Neuronal stem cell (in vitro differentiated cells): Measurements from ENCODE around the gene TUBGCP2.

Source experiments
- DNase-seq: peaks from one replicate; pipeline ENCODE4 v3.0.0-alpha.2; 2013; ENCODE audit warnings: low spot score
- H2AFZ ChIP-seq: one replicate; pipeline ENCODE4 v1.6.1; 2013; ENCODE audit warnings: mild to moderate bottlenecking, low read length, inconsistent platforms
- H2AK5ac ChIP-seq: 2 replicates; pipeline ENCODE4 v1.6.1; 2013; ENCODE audit warnings: low read depth, mild to moderate bottlenecking, inconsistent platforms, low read length, moderate library complexity, mixed read lengths
- H2BK120ac ChIP-seq: 2 replicates; pipeline ENCODE4 v1.6.1; 2013; ENCODE audit warnings: low read depth, mild to moderate bottlenecking, inconsistent platforms, low read length, moderate library complexity, mixed read lengths
- H2BK12ac ChIP-seq: one replicate; pipeline ENCODE4 v1.6.1; 2013; ENCODE audit warnings: low read length, inconsistent platforms
- H2BK15ac ChIP-seq: 2 replicates; pipeline ENCODE4 v1.6.1; 2013; ENCODE audit warnings: mild to moderate bottlenecking, low read length, inconsistent platforms, mixed read lengths
- H2BK5ac ChIP-seq: one replicate; pipeline ENCODE4 v1.6.1; 2013; ENCODE audit warnings: inconsistent platforms, mild to moderate bottlenecking, low read length, moderate library complexity
- H3K14ac ChIP-seq: one replicate; pipeline ENCODE4 v1.6.1; 2013; ENCODE audit warnings: low read length, inconsistent platforms
- H3K18ac ChIP-seq: 2 replicates; pipeline ENCODE4 v1.6.1; 2013; ENCODE audit warnings: low read length, inconsistent platforms
- H3K23ac ChIP-seq: 2 replicates; pipeline ENCODE4 v1.6.1; 2013; ENCODE audit warnings: low read depth, mild to moderate bottlenecking, mixed read lengths, low read length, inconsistent platforms; ENCODE audit not compliant: poor library complexity
- H3K27ac ChIP-seq: replicated peaks from 3 replicates; pipeline ENCODE4 v1.5.1; 2013; ENCODE audit warnings: low read length, inconsistent platforms
- H3K27me3 ChIP-seq, 3 experiments: 2 replicates each; pipeline ENCODE4 v1.6.1; 2013; ENCODE audit warnings: low read length in 3 of 3, mild to moderate bottlenecking in 2 of 3, inconsistent platforms in 1 of 3, low read depth in 1 of 3, mixed read lengths in 1 of 3, moderate library complexity in 1 of 3; ENCODE audit not compliant: control insufficient read depth in 3 of 3, insufficient read depth in 3 of 3
- H3K36me3 ChIP-seq, 2 donors: replicated peaks in 1 of 2; 2 replicates each; pipeline ENCODE4 v1.6.1; 2013; ENCODE audit warnings: low read length in 2 of 2; ENCODE audit not compliant: control insufficient read depth in 2 of 2, insufficient read depth in 2 of 2
- H3K4ac ChIP-seq: 2 replicates; pipeline ENCODE4 v1.6.1; 2013; ENCODE audit warnings: inconsistent platforms, mild to moderate bottlenecking, low read length, moderate library complexity
- H3K4me1 ChIP-seq, 2 donors: 1 replicate in 1 of 2; 2 replicates in 1 of 2; pipeline ENCODE4 v1.6.1; 2013; ENCODE audit warnings: low read length in 2 of 2, low read depth in 1 of 2; ENCODE audit not compliant: control insufficient read depth in 2 of 2, insufficient read depth in 1 of 2
- H3K4me2 ChIP-seq: one replicate; pipeline ENCODE4 v1.6.1; 2013; ENCODE audit warnings: mild to moderate bottlenecking, low read length, inconsistent platforms; ENCODE audit not compliant: insufficient read depth, poor library complexity, severe bottlenecking
- H3K4me3 ChIP-seq, 2 donors: 2 replicates each; pipeline ENCODE4 v1.5.1; 2013; ENCODE audit warnings: low read length in 2 of 2, mild to moderate bottlenecking in 2 of 2, inconsistent platforms in 1 of 2, moderate library complexity in 1 of 2
- H3K79me1 ChIP-seq: one replicate; pipeline ENCODE4 v1.6.1; 2013; ENCODE audit warnings: low read depth, mild to moderate bottlenecking, inconsistent platforms, low read length, moderate library complexity
- H3K9ac ChIP-seq: one replicate; pipeline ENCODE4 v1.6.1; 2013; ENCODE audit warnings: mild to moderate bottlenecking, low read depth, low read length, inconsistent platforms; ENCODE audit not compliant: poor library complexity
- H3K9me3 ChIP-seq, 2 donors: replicated peaks in 1 of 2; 2 replicates each; pipeline versions ENCODE3 to v1.6.1; 2013; ENCODE audit warnings: low read length in 2 of 2, mild to moderate bottlenecking in 2 of 2, inconsistent platforms in 1 of 2, low read depth in 1 of 2, mixed read lengths in 1 of 2, moderate library complexity in 1 of 2; ENCODE audit not compliant: control insufficient read depth in 2 of 2, insufficient read depth in 1 of 2
- H4K8ac ChIP-seq: one replicate; pipeline ENCODE4 v1.6.1; 2013; ENCODE audit warnings: low read depth, mild to moderate bottlenecking, inconsistent platforms, low read length, moderate library complexity
- H4K91ac ChIP-seq: one replicate; pipeline ENCODE4 v1.6.1; 2013; ENCODE audit warnings: low read length, low read depth, mild to moderate bottlenecking, inconsistent platforms; ENCODE audit not compliant: poor library complexity
- WGBS, 2 donors: extraction: QIAGEN DNeasy Blood & Tissue Kit; methylation state at CpG; one replicate each; pipeline ENCODE4 v1.1.7; 2013; ENCODE audit warnings: missing lambda C conversion rate in 2 of 2, mixed read lengths in 1 of 2; ENCODE audit not compliant: insufficient read length in 2 of 2, insufficient replicate concordance in 1 of 2; ENCODE audit errors: extremely low coverage in 2 of 2; 5-methylcytosine and 5-hydroxymethylcytosine counted together

TUBGCP2 gene

GRCh38 chr10:133276100-133276434 is 32.6 kb downstream of the TUBGCP2 start:
- WGBS, 2 donors: no CpG with 5 or more reads among the region's 6 CpGs
- peaks cover 0 to 2% of the 10 kb centered on the region in 2 donors for H3K9me3 ChIP-seq
- H3K27ac ChIP-seq: no peak overlapping the region
- peak overlapping the region; percentile 61 for H2BK120ac ChIP-seq
- H3K4ac ChIP-seq: no peak overlapping the region
- peak overlapping the region; percentile 64 for H3K18ac ChIP-seq
- no peak overlapping the region for H3K9ac ChIP-seq
- H3K14ac ChIP-seq: no peak overlapping the region
- peak overlapping the region; percentile 81 for H2AK5ac ChIP-seq
- no peak for DNase-seq
- H3K4me2 ChIP-seq: peak overlapping the region; percentile 69
- H2BK12ac ChIP-seq: no peak overlapping the region
- H4K91ac ChIP-seq: no peak overlapping the region
- H2BK15ac ChIP-seq: peak overlapping the region; percentile 81
- H4K8ac ChIP-seq: no peak overlapping the region
- peak overlapping the region; percentile 55 for H3K23ac ChIP-seq
- no peak overlapping the region for H2AFZ ChIP-seq
- peaks cover 8 to 15% of the 10 kb centered on the region in 2 donors for H3K4me1 ChIP-seq
- no peak overlapping the region for H3K4me3 ChIP-seq
- H3K79me1 ChIP-seq: peaks cover 3% of the 10 kb centered on the region
- H2BK5ac ChIP-seq: peak overlapping the region; percentile 87
- H3K36me3 ChIP-seq: peaks cover 7 to 20% of the 10 kb centered on the region in 2 donors
- H3K27me3 ChIP-seq: peaks cover 0 to 13% (median 6%) of the 10 kb centered on the region in 3 experiments

DNA sequence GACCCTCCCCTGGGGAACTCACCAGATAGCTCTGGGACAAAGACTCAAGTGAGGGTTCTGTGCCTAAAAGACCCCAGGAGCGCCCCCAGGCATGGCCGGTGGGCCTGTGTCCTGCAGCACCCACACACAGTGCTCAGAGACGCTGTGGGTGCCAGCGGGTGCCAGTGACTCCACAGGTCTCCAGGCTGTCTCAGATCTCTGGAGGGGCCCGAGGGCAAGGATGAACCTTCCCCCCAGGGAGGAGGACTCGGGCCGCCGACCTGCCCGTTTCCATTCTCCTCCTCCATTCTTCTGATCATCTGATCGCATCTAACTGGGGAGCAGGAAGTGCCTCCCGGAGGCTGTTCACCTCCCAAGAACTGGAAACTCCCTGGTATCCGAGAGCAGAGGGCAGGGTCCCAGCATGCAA is 33.0 kb downstream of the TUBGCP2 start:
- Histone ChIP-seq H2BK120ac (peak overlapping the region; percentile 61), H4K91ac (no peak overlapping the region), H3K4me1 (peaks cover 8 to 15% of the 10 kb centered on the region in 2 donors), H3K27me3 (peaks cover 0 to 13% (median 6%) of the 10 kb centered on the region in 3 experiments), H2BK5ac (peak overlapping the region; percentile 87), H3K14ac (peak overlapping the region; percentile 82), H2AFZ (peak overlapping the region; percentile 72), H3K36me3 (peaks cover 7 to 19% of the 10 kb centered on the region in 2 donors), H3K4me2 (no peak overlapping the region), H2BK15ac (no peak overlapping the region), H3K4ac (no peak overlapping the region), H4K8ac (no peak overlapping the region), H3K9ac (no peak overlapping the region), H3K79me1 (peaks cover 3% of the 10 kb centered on the region), H2AK5ac (no peak overlapping the region), H3K4me3 (no peak overlapping the region), H3K27ac (no peak overlapping the region), H3K18ac (peak overlapping the region; percentile 64), H2BK12ac (no peak overlapping the region), H3K9me3 (peaks cover 0 to 2% of the 10 kb centered on the region in 2 donors), H3K23ac (no peak overlapping the region)
- WGBS, 2 donors: no CpG with 5 or more reads among the region's 12 CpGs
- DNase-seq: no peak

DNA sequence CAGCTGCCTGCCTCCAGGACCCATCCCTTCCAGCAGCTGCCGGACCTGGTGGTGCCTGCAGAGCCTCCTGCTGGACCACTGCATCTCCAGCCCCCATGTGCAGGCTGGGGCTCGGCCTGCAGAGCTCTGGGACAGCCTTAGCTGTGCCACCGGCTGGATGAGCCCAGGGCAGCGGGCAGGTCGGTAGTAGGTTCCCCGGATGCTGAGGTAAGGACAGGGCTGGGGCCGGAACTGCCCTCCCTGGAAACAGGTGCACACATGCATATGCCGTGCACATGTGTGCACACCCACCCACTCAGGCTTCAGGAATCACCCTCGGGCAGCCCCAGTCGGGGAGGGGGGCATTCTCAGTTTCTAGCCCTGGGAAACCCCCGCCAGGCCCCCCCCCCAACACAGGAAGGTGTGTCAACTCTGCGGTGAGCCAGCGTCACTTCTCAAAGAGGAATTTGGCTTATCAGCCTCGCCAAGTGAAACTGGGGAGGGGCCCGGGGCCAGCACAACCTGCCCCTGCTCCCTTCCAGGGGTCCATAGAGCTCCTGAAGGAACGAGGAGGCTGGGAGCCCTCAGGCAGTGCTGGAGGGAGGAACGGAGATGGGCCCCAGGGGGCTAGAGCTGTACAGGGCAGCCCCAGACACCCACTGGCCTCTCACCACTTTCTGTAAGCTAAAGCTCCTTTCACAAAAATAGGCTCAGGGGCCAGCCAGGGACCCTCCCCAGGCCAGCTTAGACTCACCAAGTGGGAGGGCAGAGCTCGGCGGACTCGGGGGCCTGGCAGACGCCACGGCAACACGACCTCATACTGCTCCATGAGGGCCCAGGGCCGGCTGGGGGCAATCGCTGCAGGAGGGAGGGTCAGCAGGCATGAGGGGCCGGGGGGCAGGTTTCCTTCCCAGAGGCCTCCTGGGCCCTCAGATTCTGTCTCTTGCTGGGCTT is 33.7 kb downstream of the TUBGCP2 start:
- Histone ChIP-seq H2BK5ac (peak overlapping the region; percentile 87), H3K27me3 (peaks cover 0 to 13% (median 6%) of the 10 kb centered on the region in 3 experiments), H3K4me1 (peaks cover 8 to 15% of the 10 kb centered on the region in 2 donors), H3K18ac (peak overlapping the region; percentile 83), H4K8ac (no peak overlapping the region), H3K79me1 (peaks cover 3% of the 10 kb centered on the region), H2BK120ac (no peak overlapping the region), H3K4ac (no peak overlapping the region), H2AFZ (peak overlapping the region; percentile 72), H3K36me3 (peaks cover 4 to 12% of the 10 kb centered on the region in 2 donors), H3K4me2 (no peak overlapping the region), H2BK12ac (peak overlapping the region; percentile 58), H3K9ac (no peak overlapping the region), H3K14ac (peak overlapping the region; percentile 3), H3K9me3 (peaks cover 0 to 2% of the 10 kb centered on the region in 2 donors), H2BK15ac (no peak overlapping the region), H4K91ac (no peak overlapping the region), H2AK5ac (peak overlapping the region; percentile 81), H3K23ac (peak overlapping the region; percentile 17), H3K4me3 (no peak overlapping the region), H3K27ac (no peak overlapping the region)
- whole genome bisulfite sequencing, 2 donors: no CpG with 5 or more reads among the region's 26 CpGs
- no peak for DNase-seq

- peak overlapping the region; percentile 85 for H3K23ac ChIP-seq
- peaks cover 0 to 2% of the 10 kb centered on the region in 2 donors for H3K9me3 ChIP-seq
- H3K18ac ChIP-seq: peak overlapping the region; percentile 64
- H3K9ac ChIP-seq: no peak overlapping the region
- no peak overlapping the region for H4K91ac ChIP-seq
- WGBS, 2 donors: no CpG with 5 or more reads among the region's 28 CpGs
- H3K79me1 ChIP-seq: peaks cover 3% of the 10 kb centered on the region
- H2BK15ac ChIP-seq: peak overlapping the region; percentile 67
- no peak overlapping the region for H2BK12ac ChIP-seq
- no peak overlapping the region for H2BK5ac ChIP-seq
- no peak overlapping the region for H2AFZ ChIP-seq
- no peak overlapping the region for H3K14ac ChIP-seq
- no peaks in the 10 kb centered on the region for H3K36me3 ChIP-seq
- no peak overlapping the region for H3K4me2 ChIP-seq
- peaks cover 0 to 13% (median 6%) of the 10 kb centered on the region in 3 experiments for H3K27me3 ChIP-seq
- H2BK120ac ChIP-seq: no peak overlapping the region
- peak overlapping the region; percentile 70 for H2AK5ac ChIP-seq
- H3K27ac ChIP-seq: no peak overlapping the region
- H3K4me1 ChIP-seq: peaks cover 8 to 15% of the 10 kb centered on the region in 2 donors
- H3K4ac ChIP-seq: no peak overlapping the region
- DNase-seq: no peak
- no peak overlapping the region for H4K8ac ChIP-seq
- H3K4me3 ChIP-seq: no peak overlapping the region
Measured at GRCh38 chr10:133273534-133274143, 35.0 kb downstream of the TUBGCP2 start.
